Measurements from ENCODE around the gene GRIP1. TPM values are rescaled to one million over a fixed set of nuclear protein-coding genes. Genes with fewer than 3 reads are reported as not detected.

GRIP1 gene
- total RNA-seq, 2 experiments from 2014 or later: 5.4 TPM

- H3K27ac ChIP-seq (ENCODE audit: low read depth in 1 of 2, low read length in 2 of 2): no peak overlapping the region
- TF ChIP-seq CTCF (IDR thresholded peaks at IDR 0.05): no peak
- intact Hi-C loops (cut with DNase I, micrococcal nuclease): no loop called here
- ChIA-PET POLR2A (no interaction called here), CTCF (no interaction called here)
- Mint-ChIP-seq H3K27me3 (peaks cover 13% of the 10 kb centered on the region), H3K4me3 (no peak overlapping the region), H3K27ac (no peak overlapping the region), H3K9me3 (no peaks in the 10 kb centered on the region), H3K36me3 (ENCODE audit: low read depth) (no peaks in the 10 kb centered on the region), H3K4me1 (ENCODE audit: low read depth) (no peaks in the 10 kb centered on the region)
- no peaks in the 10 kb centered on the region for H3K36me3 ChIP-seq (ENCODE audit: insufficient read depth, low read length)
- ATAC-seq (ENCODE audit: poor library complexity) (no peak), DNase-seq (no peak)
- peaks cover 3 to 4% of the 10 kb centered on the region in 2 experiments for H3K27me3 ChIP-seq (ENCODE audit: control insufficient read depth in 1 of 2, insufficient read depth in 2 of 2, low read length in 2 of 2)
- H3K9me3 ChIP-seq (ENCODE audit: control insufficient read depth in 1 of 2, insufficient read depth in 1 of 2, low read length in 2 of 2): no peaks in the 10 kb centered on the region
- H3K4me3 ChIP-seq (ENCODE audit: low read length): no peak overlapping the region
- H3K4me1 ChIP-seq (ENCODE audit: insufficient read depth, low read length): no peaks in the 10 kb centered on the region
Measured at GRCh38 chr12:66664076-66664475, 14.8 kb downstream of the GRIP1 start.

- CTCF ChIA-PET: no interaction called here
- no peaks in the 10 kb centered on the region for H3K36me3 Mint-ChIP-seq (ENCODE audit: low read depth)
- Histone ChIP-seq H3K27ac (ENCODE audit: low read depth in 1 of 2, low read length in 2 of 2) (no peak overlapping the region), H3K4me3 (ENCODE audit: low read length) (no peak overlapping the region), H3K9me3 (ENCODE audit: control insufficient read depth in 1 of 2, insufficient read depth in 1 of 2, low read length in 2 of 2) (no peaks in the 10 kb centered on the region), H3K36me3 (ENCODE audit: insufficient read depth, low read length) (no peaks in the 10 kb centered on the region), H3K4me1 (ENCODE audit: insufficient read depth, low read length) (no peaks in the 10 kb centered on the region), H3K27me3 (ENCODE audit: control insufficient read depth in 1 of 2, insufficient read depth in 2 of 2, low read length in 2 of 2) (peaks cover 3 to 4% of the 10 kb centered on the region in 2 experiments)
- H3K4me1 Mint-ChIP-seq (ENCODE audit: low read depth): no peaks in the 10 kb centered on the region
- intact Hi-C loops (cut with DNase I, micrococcal nuclease): no loop called here
- no peak for DNase-seq
- TF ChIP-seq CTCF (IDR thresholded peaks at IDR 0.05): no peak
- no peak overlapping the region for H3K4me3 Mint-ChIP-seq
- ATAC-seq (ENCODE audit: poor library complexity): no peak
- no peak overlapping the region for H3K27ac Mint-ChIP-seq
- H3K9me3 Mint-ChIP-seq: no peaks in the 10 kb centered on the region
- H3K27me3 Mint-ChIP-seq: peaks cover 17% of the 10 kb centered on the region
- POLR2A ChIA-PET: no interaction called here
Measured at GRCh38 chr12:66663611-66664010, 15.3 kb downstream of the GRIP1 start.

GRCh38 chr12:66662729-66663128, 16.1 kb downstream of the GRIP1 start:
- H3K27me3 Mint-ChIP-seq: peaks cover 17% of the 10 kb centered on the region
- Histone ChIP-seq H3K27me3 (ENCODE audit: control insufficient read depth in 1 of 2, insufficient read depth in 2 of 2, low read length in 2 of 2) (peaks cover 3 to 4% of the 10 kb centered on the region in 2 experiments), H3K27ac (ENCODE audit: low read depth in 1 of 2, low read length in 2 of 2) (no peak overlapping the region), H3K36me3 (ENCODE audit: insufficient read depth, low read length) (no peaks in the 10 kb centered on the region), H3K9me3 (ENCODE audit: control insufficient read depth in 1 of 2, insufficient read depth in 1 of 2, low read length in 2 of 2) (no peaks in the 10 kb centered on the region), H3K4me3 (ENCODE audit: low read length) (no peak overlapping the region), H3K4me1 (ENCODE audit: insufficient read depth, low read length) (no peaks in the 10 kb centered on the region)
- no peak for TF ChIP-seq CTCF (IDR thresholded peaks at IDR 0.05)
- H3K4me3 Mint-ChIP-seq: no peak overlapping the region
- H3K36me3 Mint-ChIP-seq (ENCODE audit: low read depth): no peaks in the 10 kb centered on the region
- H3K27ac Mint-ChIP-seq: no peak overlapping the region
- DNase-seq: no peak
- ChIA-PET POLR2A (no interaction called here), CTCF (no interaction called here)
- no peak for ATAC-seq (ENCODE audit: poor library complexity)
- intact Hi-C loops (cut with DNase I, micrococcal nuclease): no loop called here
- H3K4me1 Mint-ChIP-seq (ENCODE audit: low read depth): no peaks in the 10 kb centered on the region
- H3K9me3 Mint-ChIP-seq: no peaks in the 10 kb centered on the region

Data from CD4-positive, alpha-beta T cell (primary cell).